Kidney (tissue), 14 donors: ENCODE measurements around the gene ATP6V1F. TPM values are rescaled to one million over a fixed set of nuclear protein-coding genes. Genes with fewer than 3 reads are reported as not detected.
A peak's percentile ranks its signal among the peaks of the same experiment; 100 is the strongest.

Experiments used
- DNase-seq, 5 donors: peaks; one replicate each; pipeline ENCODE4 v3.0.0-alpha.2; 2013 to 2020
- FAIRE-seq: peaks from 2 replicates; lab custom pipeline; 2012; peaks lifted over from hg19 to GRCh38; lab: Jason Lieb, UNC
- H3K27ac ChIP-seq, 2 donors: one replicate each; pipeline ENCODE4 v1.7.0; 2013; ENCODE audit warnings: low read depth in 2 of 2, low read length in 2 of 2, inconsistent platforms in 1 of 2
- H3K27me3 ChIP-seq: one replicate; pipeline ENCODE4 v1.7.1; 2013; ENCODE audit warnings: low read length, inconsistent platforms; ENCODE audit not compliant: control insufficient read depth, insufficient read depth
- H3K36me3 ChIP-seq, 3 donors: one replicate each; pipeline versions ENCODE4 v1.7.0 to v1.7.1; 2013; ENCODE audit warnings: low read length in 3 of 3, control low read depth in 1 of 3, inconsistent platforms in 1 of 3; ENCODE audit not compliant: insufficient read depth in 3 of 3, control insufficient read depth in 2 of 3
- H3K4me1 ChIP-seq, 3 donors: one replicate each; pipeline versions ENCODE4 v1.7.0 to v1.7.1; 2013; ENCODE audit warnings: low read length in 3 of 3, inconsistent platforms in 1 of 3, low read depth in 1 of 3; ENCODE audit not compliant: control insufficient read depth in 2 of 3, insufficient read depth in 2 of 3
- H3K4me3 ChIP-seq, 3 donors: one replicate each; pipeline versions ENCODE4 v1.7.0 to v1.8.1; 2013; ENCODE audit warnings: low read length in 3 of 3, control low read depth in 1 of 3, inconsistent platforms in 1 of 3
- H3K9ac ChIP-seq, 3 donors: one replicate each; pipeline versions ENCODE4 v1.7.0 to v1.7.1; 2013; ENCODE audit warnings: low read length in 3 of 3, control low read depth in 1 of 3, inconsistent platforms in 1 of 3
- H3K9me3 ChIP-seq, 3 donors: one replicate each; pipeline versions ENCODE4 v1.7.0 to v1.7.1; 2013; ENCODE audit warnings: low read length in 3 of 3, control low read depth in 1 of 3, inconsistent platforms in 1 of 3; ENCODE audit not compliant: control insufficient read depth in 2 of 3, insufficient read depth in 1 of 3
- CTCF ChIP-seq: IDR thresholded peaks from 3 replicates; pipeline ENCODE4 v1.5.1; 2012; ENCODE audit warnings: mild to moderate bottlenecking, moderate library complexity, borderline replicate concordance; ENCODE audit not compliant: insufficient read depth; ENCODE audit errors: extremely low read depth
- intact Hi-C: fragments of 100-400 bp; cut with DNase I; formaldehyde crosslinking; loops from one replicate; pipeline ENCODE4 v1.11.1; 2022
- polyA plus RNA-seq: library from polyadenylated mRNA; stranded (reverse); fragments of 350-450 nt; fragmentation: Illumina TruSeq; extraction: RNeasy Lipid Tissue Mini Kit (QIAGEN cat#74804); gene quantifications from one replicate; pipeline ENCODE4 v1.2.3, GENCODE V29; 2014; ENCODE audit warnings: low read depth, low replicate concordance; ENCODE audit not compliant: insufficient read depth
- total RNA-seq: library from RNA; stranded (reverse); fragmentation: NEBNext Ultra II Directional; extraction: Animal tissue kit (Norgen Biotek cat#: 25700); gene quantifications from one replicate; pipeline ENCODE4 v1.2.1, GENCODE V29; 2021
- donor health status: control.
- donor health status: control.
- donor health status: control.
- donor health status: control.
- donor health status: control.
- donor health status: DM: yes; HTN: yes; CAD: no.
- donor health status: Normal renal cell carcinoma (clear cell type).

Gene ATP6V1F
- total and polyA plus RNA-seq, 2 donors from 2014 or later = 161 to 684 TPM

GRCh38 chr7:128872394-128872824 lies 9.8 kb downstream of the ATP6V1F start:
- FAIRE-seq = no peak
- H3K9me3 ChIP-seq = no peaks in the 10 kb centered on the region
- no peak overlapping the region for H3K9ac ChIP-seq
- H3K4me3 ChIP-seq = no peak overlapping the region
- no peaks in the 10 kb centered on the region for H3K27me3 ChIP-seq
- H3K4me1 ChIP-seq = peaks cover 0 to 10% (median 4%) of the 10 kb centered on the region in 3 donors
- no peak for TF ChIP-seq CTCF
- H3K27ac ChIP-seq = no peak overlapping the region
- DNase-seq = peak in 1 of 5 donors; percentile 70
- H3K36me3 ChIP-seq = no peaks in the 10 kb centered on the region
- intact Hi-C loops = no loop called here

GRCh38 chr7:128873234-128873633 lies 10.6 kb downstream of the ATP6V1F start:
- no peak overlapping the region for H3K9ac ChIP-seq
- H3K9me3 ChIP-seq = no peaks in the 10 kb centered on the region
- H3K4me3 ChIP-seq = no peak overlapping the region
- DNase-seq (no peak), FAIRE-seq (no peak)
- intact Hi-C loops = no loop called here
- no peaks in the 10 kb centered on the region for H3K27me3 ChIP-seq
- no peak overlapping the region for H3K27ac ChIP-seq
- no peak for TF ChIP-seq CTCF
- H3K36me3 ChIP-seq = no peaks in the 10 kb centered on the region
- H3K4me1 ChIP-seq = peaks cover 0 to 10% (median 4%) of the 10 kb centered on the region in 3 donors

GRCh38 chr7:128874140-128875031 lies 11.7 kb downstream of the ATP6V1F start:
- Histone ChIP-seq H3K9ac (no peak overlapping the region), H3K4me1 (peaks cover 0 to 2% (median 0%) of the 10 kb centered on the region in 3 donors), H3K4me3 (no peak overlapping the region), H3K36me3 (no peaks in the 10 kb centered on the region), H3K27ac (no peak overlapping the region), H3K9me3 (no peaks in the 10 kb centered on the region), H3K27me3 (no peaks in the 10 kb centered on the region)
- peak in 4 of 5 donors; percentile 61 to 77 (median 70) for DNase-seq
- FAIRE-seq = no peak
- intact Hi-C loops = no loop called here
- no peak for TF ChIP-seq CTCF
